H1 (cell line): ENCODE results near the gene KRT6C. TPM values are rescaled to one million over a fixed set of nuclear protein-coding genes. Genes with fewer than 3 reads are reported as not detected.

Source experiments
- CTCF ChIA-PET: fragments of 300-600 bp; sonication (Branson Sonifier 250); formaldehyde crosslinking; loops from one replicate; lab custom pipeline; 2021; ENCODE audit not compliant: partially characterized antibody; lab: Charles Lee
- POLR2A ChIA-PET: fragments of 300-600 bp; sonication (Branson Sonifier 250); formaldehyde crosslinking; loops from one replicate; lab custom pipeline; 2021; ENCODE audit warnings: inconsistent platforms; ENCODE audit not compliant: partially characterized antibody; lab: Charles Lee
- DNase-seq, 2 experiments: peaks; one replicate each; pipeline versions ENCODE4 v3.0.0 to v3.0.0-alpha.2; 2010 to 2022; ENCODE audit warnings: low spot score in 2 of 2, low read depth in 1 of 2, mixed read lengths in 1 of 2
- FAIRE-seq: peaks from 2 replicates; lab custom pipeline; 2011; peaks lifted over from hg19 to GRCh38; lab: Jason Lieb, UNC
- H2AFZ ChIP-seq: 2 replicates; pipeline ENCODE4 v1.8.1; 2012; ENCODE audit warnings: low read length, inconsistent platforms
- H2AK5ac ChIP-seq: 2 replicates; pipeline ENCODE4 v1.6.1; 2013; ENCODE audit warnings: low read depth, low read length
- H2BK120ac ChIP-seq: replicated peaks from 2 replicates; pipeline ENCODE3; 2013; ENCODE audit warnings: low read depth, low read length, inconsistent platforms
- H2BK12ac ChIP-seq: 2 replicates; pipeline ENCODE4 v1.6.1; 2013; ENCODE audit warnings: low read depth, low read length
- H2BK15ac ChIP-seq: 2 replicates; pipeline ENCODE4 v1.6.1; 2013; ENCODE audit warnings: low read length
- H2BK20ac ChIP-seq: 2 replicates; pipeline ENCODE4 v1.6.1; 2013; ENCODE audit warnings: low read length
- H2BK5ac ChIP-seq: 2 replicates; pipeline ENCODE4 v1.6.1; 2013; ENCODE audit warnings: low read depth, low read length
- H3K14ac ChIP-seq: 2 replicates; pipeline ENCODE4 v1.6.1; 2013; ENCODE audit warnings: inconsistent platforms; ENCODE audit not compliant: insufficient read length
- H3K18ac ChIP-seq: 2 replicates; pipeline ENCODE4 v1.6.1; 2013; ENCODE audit warnings: low read length; ENCODE audit errors: extremely low read depth
- H3K23ac ChIP-seq: 2 replicates; pipeline ENCODE4 v1.6.1; 2013; ENCODE audit warnings: inconsistent platforms; ENCODE audit not compliant: insufficient read length
- H3K23me2 ChIP-seq: 2 replicates; pipeline ENCODE4 v1.6.1; 2013; ENCODE audit warnings: low read depth, low read length
- H3K27ac ChIP-seq: 2 replicates; pipeline ENCODE4 v1.6.1; 2011; ENCODE audit warnings: low read depth, low read length, inconsistent platforms
- H3K27me3 ChIP-seq, 4 experiments: replicated peaks in 1 of 4; 1 replicate in 1 of 4; 2 replicates in 3 of 4; pipeline versions ENCODE4 v1.6.1 to v1.8.1; 2011 to 2013; ENCODE audit warnings: low read length in 3 of 4, mild to moderate bottlenecking in 3 of 4, inconsistent platforms in 2 of 4, mixed read lengths in 2 of 4, moderate library complexity in 1 of 4; ENCODE audit not compliant: control insufficient read depth in 3 of 4, insufficient read depth in 3 of 4; ENCODE audit errors: extremely low read depth in 1 of 4
- H3K36me3 ChIP-seq, 4 experiments: 2 replicates each; pipeline versions ENCODE4 v1.6.1 to v1.8.1; 2011 to 2013; ENCODE audit warnings: mild to moderate bottlenecking in 4 of 4, low read length in 3 of 4, moderate library complexity in 2 of 4, control low read depth in 1 of 4, inconsistent platforms in 1 of 4; ENCODE audit not compliant: insufficient read depth in 4 of 4, control insufficient read depth in 2 of 4
- H3K4ac ChIP-seq: replicated peaks from 2 replicates; pipeline ENCODE3; 2013; ENCODE audit warnings: low read length, low read depth, mixed read lengths, inconsistent platforms; ENCODE audit not compliant: insufficient read length
- H3K4me1 ChIP-seq, 4 experiments: replicated peaks in 1 of 4; 1 replicate in 1 of 4; 2 replicates in 3 of 4; pipeline versions ENCODE4 v1.6.1 to v1.8.1; 2011 to 2013; ENCODE audit warnings: low read length in 3 of 4, inconsistent platforms in 2 of 4, mixed read lengths in 1 of 4; ENCODE audit not compliant: insufficient read depth in 4 of 4, control insufficient read depth in 3 of 4
- H3K4me2 ChIP-seq, 2 experiments: 2 replicates each; pipeline versions ENCODE4 v1.6.1 to v1.8.1; 2011 to 2013; ENCODE audit warnings: low read depth in 2 of 2, low read length in 2 of 2, control low read depth in 1 of 2, inconsistent platforms in 1 of 2, mild to moderate bottlenecking in 1 of 2; ENCODE audit not compliant: insufficient read depth in 1 of 2
- H3K4me3 ChIP-seq, 4 experiments: fragments of 200-600, 300-600 bp in 1 of 4; sonication (generic), shearing (Covaris generic), sonication (Bioruptor Twin) in 1 of 4; 2 replicates each; pipeline versions ENCODE4 v1.5.1 to v1.8.1; 2011 to 2016; ENCODE audit warnings: low read length in 4 of 4, low read depth in 3 of 4, control low read depth in 2 of 4, inconsistent platforms in 2 of 4, mild to moderate bottlenecking in 2 of 4, mixed read lengths in 1 of 4, moderate library complexity in 1 of 4; ENCODE audit not compliant: insufficient read depth in 2 of 4; ENCODE audit errors: extremely low read depth in 1 of 4
- H3K56ac ChIP-seq: replicated peaks from 2 replicates; pipeline ENCODE3; 2013; ENCODE audit warnings: low read depth, mild to moderate bottlenecking, mixed read lengths, low read length, inconsistent platforms; ENCODE audit not compliant: insufficient read length
- H3K79me1 ChIP-seq: 2 replicates; pipeline ENCODE4 v1.6.1; 2013; ENCODE audit warnings: low read depth, low read length, control low read depth
- H3K79me2 ChIP-seq, 2 experiments: 2 replicates each; pipeline versions ENCODE4 v1.6.1 to v1.8.1; 2012 to 2013; ENCODE audit warnings: low read length in 2 of 2, mild to moderate bottlenecking in 2 of 2, inconsistent platforms in 1 of 2; ENCODE audit not compliant: insufficient read depth in 2 of 2, control insufficient read depth in 1 of 2
- H3K9ac ChIP-seq, 4 experiments: replicated peaks in 1 of 4; 1 replicate in 1 of 4; 2 replicates in 3 of 4; pipeline versions ENCODE4 v1.6.1 to v1.8.1; 2011 to 2013; ENCODE audit warnings: low read depth in 3 of 4, low read length in 3 of 4, control low read depth in 2 of 4, mild to moderate bottlenecking in 2 of 4, moderate library complexity in 2 of 4, inconsistent platforms in 1 of 4; ENCODE audit errors: extremely low read depth in 1 of 4
- H3K9me3 ChIP-seq, 2 experiments: 2 replicates each; pipeline versions ENCODE4 v1.6.1 to v1.8.1; 2012 to 2013; ENCODE audit warnings: mild to moderate bottlenecking in 2 of 2, moderate library complexity in 2 of 2, control low read depth in 1 of 2, inconsistent platforms in 1 of 2, low read depth in 1 of 2, low read length in 1 of 2, mixed read lengths in 1 of 2; ENCODE audit not compliant: insufficient read depth in 2 of 2
- H4K20me1 ChIP-seq, 2 experiments: replicated peaks in 1 of 2; 2 replicates each; pipeline versions ENCODE3 to v1.8.1; 2011 to 2013; ENCODE audit warnings: inconsistent platforms in 2 of 2, low read length in 2 of 2, mild to moderate bottlenecking in 1 of 2; ENCODE audit not compliant: insufficient read depth in 2 of 2, control insufficient read depth in 1 of 2
- H4K5ac ChIP-seq: 2 replicates; pipeline ENCODE4 v1.6.1; 2013; ENCODE audit warnings: low read length, low read depth, mixed read lengths, inconsistent platforms; ENCODE audit not compliant: insufficient read length
- H4K8ac ChIP-seq: 2 replicates; pipeline ENCODE4 v1.8.0; 2013; ENCODE audit warnings: mild to moderate bottlenecking, moderate library complexity, low read length, inconsistent platforms; ENCODE audit not compliant: insufficient read depth; ENCODE audit errors: extremely low read depth
- H4K91ac ChIP-seq: replicated peaks from 2 replicates; pipeline ENCODE3; 2013; ENCODE audit warnings: low read length, mixed read lengths, inconsistent platforms; ENCODE audit not compliant: insufficient read length
- CTBP2 ChIP-seq: IDR thresholded peaks from 2 replicates; pipeline ENCODE4 v1.7.0; 2011; ENCODE audit warnings: borderline replicate concordance, mild to moderate bottlenecking, moderate library complexity, mixed read lengths, low read length; ENCODE audit not compliant: insufficient read depth, insufficient read length
- GABPA ChIP-seq: IDR thresholded peaks from 2 replicates; pipeline ENCODE4 v1.6.1; 2011; ENCODE audit warnings: mild to moderate bottlenecking, low read length, moderate library complexity, borderline replicate concordance; ENCODE audit not compliant: insufficient read depth
- HDAC2 ChIP-seq, 2 experiments: fragments of 300-600 bp in 1 of 2; sonication (generic) in 1 of 2; IDR thresholded peaks; 2 replicates each; pipeline ENCODE4 v1.6.1; 2011 to 2012; ENCODE audit warnings: low read depth in 2 of 2, low read length in 2 of 2, mild to moderate bottlenecking in 2 of 2, moderate library complexity in 2 of 2, borderline replicate concordance in 1 of 2, inconsistent platforms in 1 of 2
- JUN ChIP-seq: IDR thresholded peaks from 2 replicates; pipeline ENCODE4 v1.6.1; 2011; ENCODE audit warnings: low read depth, mild to moderate bottlenecking, improper control_type of control experiment, low read length
- PHF8 ChIP-seq: fragments of 200-600 bp; sonication (generic); conservative IDR thresholded peaks from 2 replicates; pipeline ENCODE4 v1.7.1; 2012; ENCODE audit warnings: low read depth, mild to moderate bottlenecking, inconsistent platforms, low read length, moderate library complexity
- RAD21 ChIP-seq, 2 experiments: IDR thresholded peaks in 1 of 2; conservative IDR thresholded peaks in 1 of 2; 2 replicates each; pipeline ENCODE4 v1.6.1; 2011; ENCODE audit warnings: low read depth in 2 of 2, low read length in 2 of 2, improper control_type of control experiment in 1 of 2, inconsistent platforms in 1 of 2, mild to moderate bottlenecking in 1 of 2, moderate library complexity in 1 of 2
- RBBP5 ChIP-seq: IDR thresholded peaks from 2 replicates; pipeline ENCODE4 v1.7.1; 2012; ENCODE audit warnings: low read depth, mild to moderate bottlenecking, inconsistent platforms, low read length, moderate library complexity, borderline replicate concordance
- RFX5 ChIP-seq: IDR thresholded peaks from 2 replicates; pipeline ENCODE4 v1.6.1; 2011; ENCODE audit warnings: low read depth, low read length, improper control_type of control experiment, borderline replicate concordance
- SAP30 ChIP-seq: fragments of 300-600 bp; sonication (generic); IDR thresholded peaks from 2 replicates; pipeline ENCODE4 v1.7.1; 2012; ENCODE audit warnings: low read length, moderate library complexity, mild to moderate bottlenecking, inconsistent platforms; ENCODE audit not compliant: insufficient read depth, insufficient replicate concordance
- SRF ChIP-seq: IDR thresholded peaks from 2 replicates; pipeline ENCODE4 v1.6.1; 2011; ENCODE audit warnings: mild to moderate bottlenecking, low read depth, low read length, moderate library complexity
- TEAD4 ChIP-seq: IDR thresholded peaks from 2 replicates; pipeline ENCODE4 v1.6.1; 2012; ENCODE audit warnings: low read depth, low read length, inconsistent platforms, mixed read lengths
- WGBS, 2 experiments: shearing (Covaris generic) in 1 of 2; methylation state at CpG; one replicate each; pipeline versions ENCODE4 v1.1.6 to v1.1.7; 2013 to 2015; ENCODE audit warnings: low lambda C conversion rate in 2 of 2, mixed read lengths in 2 of 2, inconsistent platforms in 1 of 2, low coverage in 1 of 2, missing lambda C conversion rate in 1 of 2; ENCODE audit not compliant: insufficient replicate concordance in 2 of 2, insufficient coverage in 1 of 2, insufficient read length in 1 of 2; ENCODE audit errors: extremely low coverage in 1 of 2, missing lambda C conversion rate in 1 of 2; 5-methylcytosine and 5-hydroxymethylcytosine counted together
- polyA plus RNA-seq, 7 experiments: library from polyadenylated mRNA; depleted of rRNA in 3 of 7; stranded (reverse) in 5 of 7; unstranded in 2 of 7; fragments of >200 nt in 5 of 7; fragments of 200-250 nt in 2 of 7; gene quantifications; 1 replicate in 5 of 7; 2 replicates in 1 of 7; 4 replicates in 1 of 7; pipeline versions ENCODE4 v1.2.1 to v1.2.3, GENCODE V29; 2011 to 2013; ENCODE audit warnings: missing spikeins in 2 of 7, mixed read lengths in 2 of 7
- total RNA-seq: library from RNA; stranded (reverse); fragmentation: NEBNext Ultra II Directional; extraction: Animal tissue kit (Norgen Biotek cat#: 25700); gene quantifications from 2 replicates; pipeline ENCODE4 v1.2.1, GENCODE V29; 2021

The KRT6C gene
- total and polyA plus RNA-seq, 2 of the 8 experiments (the other 6 are each of a cell fraction or from before 2014, with no cell fraction given), result not detected

DNA sequence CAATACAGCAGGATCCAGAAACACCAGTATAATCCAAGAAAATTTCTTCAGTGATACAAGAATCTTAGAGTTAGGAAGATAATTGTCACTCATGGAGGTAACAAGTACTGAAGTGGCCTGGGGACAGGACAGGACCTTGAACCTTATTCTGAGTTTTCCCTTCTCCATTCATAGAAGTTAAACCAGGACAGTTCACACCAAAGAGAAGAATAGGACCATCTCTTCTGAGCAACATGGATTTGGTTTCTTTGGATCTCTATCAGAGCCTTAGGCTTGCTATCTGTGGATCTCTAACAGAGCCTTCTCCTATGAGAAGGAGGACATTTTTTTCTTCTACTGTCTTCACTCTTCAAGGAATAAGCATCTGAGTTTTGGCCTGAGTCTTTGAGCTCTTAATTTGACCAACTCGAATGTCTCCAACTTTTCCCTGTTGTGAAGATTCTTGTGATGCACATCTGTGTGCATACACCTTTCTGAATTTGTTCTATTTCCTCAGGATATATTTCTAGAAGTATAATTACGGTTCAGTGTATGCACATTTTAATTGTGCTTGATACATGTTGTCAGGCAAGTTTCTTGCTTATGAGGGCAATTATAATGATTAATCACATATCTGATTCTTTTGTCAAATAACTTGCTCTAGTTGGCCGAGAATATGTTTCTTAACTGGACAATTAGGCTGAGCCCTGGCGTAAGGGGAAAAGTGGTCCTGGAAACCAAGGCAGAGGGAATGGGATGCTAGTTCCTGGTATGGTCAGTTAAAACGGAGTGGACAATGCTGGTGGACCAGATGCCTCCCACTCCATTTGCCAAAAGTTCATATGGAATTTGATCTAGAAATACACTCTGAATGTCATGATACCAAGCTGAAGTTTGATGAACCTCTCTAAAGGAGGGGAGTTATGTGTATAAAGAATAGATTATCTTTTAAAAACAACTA is 12.8 kb upstream of the KRT6C start:
- no peak overlapping the region for H3K27ac ChIP-seq
- H3K79me1 ChIP-seq, result no peaks in the 10 kb centered on the region
- no peaks in the 10 kb centered on the region for H3K4me1 ChIP-seq
- no peak overlapping the region for H3K56ac ChIP-seq
- no peak overlapping the region for H4K8ac ChIP-seq
- no peak overlapping the region for H2BK15ac ChIP-seq
- no peak overlapping the region for H3K4me2 ChIP-seq
- no peaks in the 10 kb centered on the region for H3K79me2 ChIP-seq
- no peak overlapping the region for H3K4ac ChIP-seq
- no peak for FAIRE-seq
- no peaks in the 10 kb centered on the region for H4K20me1 ChIP-seq
- H2AFZ ChIP-seq, result no peak overlapping the region
- no peak overlapping the region for H2BK5ac ChIP-seq
- H4K5ac ChIP-seq, result no peak overlapping the region
- POLR2A ChIA-PET, result no interaction called here
- CTCF ChIA-PET, result no interaction called here
- H3K27me3 ChIP-seq, result no peaks in the 10 kb centered on the region
- no peak overlapping the region for H3K18ac ChIP-seq
- H2BK12ac ChIP-seq, result no peak overlapping the region
- DNase-seq, result no peak
- no peak overlapping the region for H3K14ac ChIP-seq
- H3K4me3 ChIP-seq, result no peak overlapping the region
- H3K23ac ChIP-seq, result no peak overlapping the region
- 87% methylated on average over 5 of the region's 5 CpGs; no CpG with 5 or more reads in 1 of the 2 experiments for WGBS, 2 experiments
- no peak overlapping the region for H2BK120ac ChIP-seq
- H3K9ac ChIP-seq, result no peak overlapping the region
- no peaks in the 10 kb centered on the region for H3K23me2 ChIP-seq
- H4K91ac ChIP-seq, result no peak overlapping the region
- no peak overlapping the region for H2AK5ac ChIP-seq
- no peak overlapping the region for H2BK20ac ChIP-seq
- no peaks in the 10 kb centered on the region for H3K9me3 ChIP-seq
- no peaks in the 10 kb centered on the region for H3K36me3 ChIP-seq
- TF ChIP-seq RFX5, result no peak
- no peak for TF ChIP-seq HDAC2 (IDR thresholded peaks at IDR 0.05; ENCODE audit: borderline replicate concordance in 1 of 2, low read depth in 2 of 2, low read length in 2 of 2)
- no peak for TF ChIP-seq SAP30
- TF ChIP-seq JUN, result no peak
- TF ChIP-seq RAD21 (IDR thresholded peaks at IDR 0.05 in 1 of 2, conservative IDR thresholded peaks at IDR 0.05 in 1 of 2; ENCODE audit: low read depth in 2 of 2, low read length in 2 of 2), result no peak
- TF ChIP-seq RBBP5, result no peak
- TF ChIP-seq CTBP2, result no peak
- no peak for TF ChIP-seq SRF
- no peak for TF ChIP-seq PHF8
- TF ChIP-seq TEAD4, result no peak
- TF ChIP-seq GABPA, result no peak
